Muscle of leg (tissue), 11 donors: Measurements from ENCODE around the gene TMEM26. TPM values are rescaled to one million over a fixed set of nuclear protein-coding genes. Genes with fewer than 3 reads are reported as not detected.

ENCODE experiments used
- DNase-seq: peaks from one replicate; pipeline ENCODE4 v3.0.0; 2013
- H3K27ac ChIP-seq: one replicate; pipeline ENCODE4 v1.5.1; 2013; ENCODE audit warnings: mild to moderate bottlenecking, low read length, control low read depth
- H3K27me3 ChIP-seq: one replicate; pipeline ENCODE4 v1.6.1; 2013; ENCODE audit warnings: low read length; ENCODE audit not compliant: control insufficient read depth, insufficient read depth
- H3K36me3 ChIP-seq: one replicate; pipeline ENCODE4 v1.6.1; 2013; ENCODE audit warnings: low read length; ENCODE audit not compliant: control insufficient read depth, insufficient read depth
- H3K4me1 ChIP-seq: one replicate; pipeline ENCODE4 v1.6.1; 2013; ENCODE audit warnings: low read length; ENCODE audit not compliant: control insufficient read depth, insufficient read depth
- H3K4me3 ChIP-seq: one replicate; pipeline ENCODE4 v1.5.1; 2013; ENCODE audit warnings: low read length, control low read depth
- H3K9me3 ChIP-seq: replicated peaks from 2 replicates; pipeline ENCODE4 v1.6.1; 2013; ENCODE audit warnings: low read depth, low read length; ENCODE audit not compliant: control insufficient read depth
- WGBS: methylation state at CpG from one replicate; pipeline ENCODE4 v1.1.5; 2013; ENCODE audit warnings: missing lambda C conversion rate; ENCODE audit not compliant: insufficient coverage; 5-methylcytosine and 5-hydroxymethylcytosine counted together
- polyA plus RNA-seq, 8 donors: library from polyadenylated mRNA; unstranded; fragments of 120-200 nt; gene quantifications; one replicate each; pipeline versions ENCODE4 v1.2.1 to v1.2.3, GENCODE V29; 2013; ENCODE audit warnings: inconsistent platforms in 1 of 8, low replicate concordance in 1 of 8; ENCODE audit not compliant: insufficient read length in 8 of 8, insufficient read depth in 1 of 8
- total RNA-seq: library from RNA; stranded (reverse); fragments of 120-200 nt; gene quantifications from one replicate; pipeline ENCODE4 v1.2.4, GENCODE V29; 2013

The TMEM26 gene
- total and polyA plus RNA-seq, 9 donors = 6.3 to 18.4 (median 11.7) TPM

DNA sequence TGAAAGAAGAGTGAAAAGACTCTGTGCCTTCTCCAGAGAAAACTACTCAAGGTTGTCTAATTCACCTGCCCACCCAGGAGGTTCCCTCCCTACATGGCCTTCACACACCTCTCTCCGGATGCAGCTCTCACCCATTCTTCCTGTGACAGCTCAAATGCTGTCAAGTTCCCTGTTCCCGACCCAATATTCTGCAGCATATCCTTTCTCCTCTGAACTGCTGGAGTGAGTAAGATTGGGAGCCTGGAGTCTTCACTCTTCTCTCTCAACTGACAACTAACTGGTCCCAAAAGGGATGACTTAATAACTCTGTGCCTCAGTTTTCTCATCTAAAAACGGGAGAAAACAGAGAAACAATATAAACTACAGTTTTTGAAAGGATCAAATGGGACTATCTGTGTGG is 5.1 kb downstream of the TMEM26 start:
- H3K4me1 ChIP-seq = peaks cover 11% of the 10 kb centered on the region
- H3K27me3 ChIP-seq = peaks cover 9% of the 10 kb centered on the region
- H3K27ac ChIP-seq = peak overlapping the region; percentile 59
- no CpG with 5 or more reads among the region's 3 CpGs for WGBS
- peak; percentile 36 for DNase-seq
- no peaks in the 10 kb centered on the region for H3K36me3 ChIP-seq
- no peak overlapping the region for H3K4me3 ChIP-seq
- no peaks in the 10 kb centered on the region for H3K9me3 ChIP-seq

GRCh38 chr10:61439058-61439609 is 14.0 kb downstream of the TMEM26 start:
- H3K4me1 ChIP-seq = no peaks in the 10 kb centered on the region
- no peak for DNase-seq
- no peak overlapping the region for H3K4me3 ChIP-seq
- no peak overlapping the region for H3K27ac ChIP-seq
- no CpG with 5 or more reads among the region's 4 CpGs for WGBS
- peaks cover 2% of the 10 kb centered on the region for H3K36me3 ChIP-seq
- no peaks in the 10 kb centered on the region for H3K27me3 ChIP-seq
- H3K9me3 ChIP-seq = no peaks in the 10 kb centered on the region

DNA sequence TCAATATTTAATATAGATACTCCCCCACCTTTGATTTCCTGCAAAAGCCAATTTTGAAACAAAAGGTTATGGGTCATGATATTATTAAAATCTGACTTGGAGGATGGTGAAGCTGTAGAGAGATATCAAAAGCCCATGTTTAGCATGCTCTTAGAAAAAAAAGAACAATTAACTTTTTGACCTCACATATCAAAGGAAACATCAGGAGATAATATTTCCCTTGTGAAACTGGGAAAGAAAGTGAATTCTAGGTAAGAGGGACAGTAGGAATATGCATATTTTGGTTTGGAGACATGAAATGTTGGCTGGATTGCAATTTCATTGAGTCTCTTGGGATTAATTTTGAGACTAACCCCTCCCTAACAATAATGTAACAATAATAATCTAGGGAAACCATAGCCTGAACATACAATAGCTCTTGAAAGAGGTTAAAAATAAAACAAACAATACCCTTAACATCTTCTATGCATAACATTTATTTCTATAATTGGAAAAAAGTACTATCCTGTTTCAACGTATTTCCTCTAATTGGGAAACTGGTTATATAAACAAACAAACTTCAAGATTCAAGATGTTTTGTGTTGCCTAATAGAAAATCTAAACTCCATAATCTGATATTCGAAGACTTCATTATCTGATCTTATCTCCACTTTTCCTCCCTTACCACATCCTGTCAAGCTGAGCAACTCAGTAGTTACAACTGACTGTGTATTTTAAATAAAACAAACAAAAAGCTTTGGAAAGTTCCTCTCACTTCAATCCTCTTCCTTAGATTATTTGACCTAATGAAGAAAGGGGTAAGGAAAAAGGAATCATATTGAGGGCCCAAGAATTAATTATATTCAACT is 14.8 kb downstream of the TMEM26 start:
- DNase-seq = peak; percentile 42
- Histone ChIP-seq H3K36me3 (peaks cover 2% of the 10 kb centered on the region), H3K27me3 (no peaks in the 10 kb centered on the region), H3K4me3 (no peak overlapping the region), H3K9me3 (no peaks in the 10 kb centered on the region), H3K4me1 (no peaks in the 10 kb centered on the region), H3K27ac (no peak overlapping the region)
- WGBS = no CpG with 5 or more reads among the region's 2 CpGs

GRCh38 chr10:61423178-61423577 is 30.0 kb downstream of the TMEM26 start:
- H3K4me1 ChIP-seq = no peaks in the 10 kb centered on the region
- H3K4me3 ChIP-seq = no peak overlapping the region
- no CpG with 5 or more reads among the region's 1 CpG for WGBS
- H3K27ac ChIP-seq = no peak overlapping the region
- H3K36me3 ChIP-seq = no peaks in the 10 kb centered on the region
- no peak for DNase-seq
- H3K27me3 ChIP-seq = no peaks in the 10 kb centered on the region
- peaks cover 15% of the 10 kb centered on the region for H3K9me3 ChIP-seq

- no CpG with 5 or more reads among the region's 2 CpGs for WGBS
- H3K4me3 ChIP-seq = no peak overlapping the region
- H3K27ac ChIP-seq = no peak overlapping the region
- H3K9me3 ChIP-seq = peaks cover 9% of the 10 kb centered on the region
- H3K36me3 ChIP-seq = no peaks in the 10 kb centered on the region
- H3K4me1 ChIP-seq = no peaks in the 10 kb centered on the region
- no peaks in the 10 kb centered on the region for H3K27me3 ChIP-seq
- DNase-seq = no peak
Measured at GRCh38 chr10:61417661-61418060, 35.5 kb downstream of the TMEM26 start.

DNA sequence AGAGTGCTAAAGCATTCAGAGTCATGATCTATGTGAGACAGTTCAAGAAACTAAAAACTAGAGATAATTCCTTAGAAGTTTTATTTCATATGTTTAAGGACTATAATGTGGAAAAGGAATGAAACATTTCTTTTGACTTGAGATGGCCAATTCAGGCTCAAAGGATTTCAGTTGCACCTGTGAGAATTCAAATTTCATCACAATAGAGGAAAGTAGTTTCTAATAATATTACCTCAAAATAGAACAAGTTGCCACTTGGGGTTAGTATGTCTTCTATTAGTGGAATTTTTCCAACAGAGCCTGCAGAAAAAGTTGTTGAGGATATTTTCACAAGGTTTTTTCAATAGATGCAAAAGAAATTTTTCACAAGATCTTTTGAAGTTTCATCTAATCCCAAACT is 37.4 kb downstream of the TMEM26 start:
- Histone ChIP-seq H3K27me3 (no peaks in the 10 kb centered on the region), H3K36me3 (peaks cover 2% of the 10 kb centered on the region), H3K4me1 (no peaks in the 10 kb centered on the region), H3K9me3 (peaks cover 3% of the 10 kb centered on the region), H3K27ac (no peak overlapping the region), H3K4me3 (no peak overlapping the region)
- DNase-seq = peak; percentile 69

GRCh38 chr10:61411706-61412105 is 41.5 kb downstream of the TMEM26 start:
- Histone ChIP-seq H3K9me3 (no peaks in the 10 kb centered on the region), H3K36me3 (peaks cover 10% of the 10 kb centered on the region), H3K4me1 (no peaks in the 10 kb centered on the region), H3K4me3 (no peak overlapping the region), H3K27me3 (no peaks in the 10 kb centered on the region), H3K27ac (no peak overlapping the region)
- no CpG with 5 or more reads among the region's 2 CpGs for WGBS
- peak; percentile 17 for DNase-seq

GRCh38 chr10:61410353-61411070 is 42.7 kb downstream of the TMEM26 start:
- 94% methylated on average over 15 of the region's 18 CpGs for WGBS
- no peak for DNase-seq

DNA sequence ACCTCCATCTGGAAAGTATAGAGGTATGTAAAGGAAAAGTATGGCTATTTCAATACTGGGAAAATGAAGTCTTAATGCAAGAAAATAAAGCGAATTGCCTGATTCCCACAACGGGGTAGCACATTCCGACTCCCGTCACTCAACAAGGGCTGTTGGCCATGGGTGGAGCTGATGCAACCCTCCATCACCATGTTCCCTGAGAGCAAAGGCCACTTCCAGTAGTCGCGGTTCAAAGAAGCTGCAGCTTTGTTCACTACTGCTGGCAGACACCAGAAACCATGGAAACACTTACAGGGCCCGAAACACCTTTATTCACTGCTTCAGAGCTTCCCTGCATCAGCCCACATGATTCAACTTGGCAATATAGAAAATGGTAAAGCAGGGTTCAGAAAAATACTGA is 44.0 kb downstream of the TMEM26 start:
- no peaks in the 10 kb centered on the region for H3K4me1 ChIP-seq
- H3K9me3 ChIP-seq = no peaks in the 10 kb centered on the region
- no peak overlapping the region for H3K4me3 ChIP-seq
- H3K36me3 ChIP-seq = peaks cover 10% of the 10 kb centered on the region
- 100% methylated on average over 3 of the region's 7 CpGs for WGBS
- no peak overlapping the region for H3K27ac ChIP-seq
- no peak for DNase-seq
- no peaks in the 10 kb centered on the region for H3K27me3 ChIP-seq

More at GRCh38 chr10:61410353-61411070, 42.7 kb downstream of the TMEM26 start:
- Histone ChIP-seq H3K9me3 (no peaks in the 10 kb centered on the region), H3K27me3 (no peaks in the 10 kb centered on the region), H3K4me3 (no peak overlapping the region), H3K4me1 (no peaks in the 10 kb centered on the region), H3K27ac (no peak overlapping the region), H3K36me3 (peaks cover 10% of the 10 kb centered on the region)

- 0% methylated on average over 1 of the region's 4 CpGs for WGBS
- H3K27ac ChIP-seq = no peak overlapping the region
- H3K36me3 ChIP-seq = peaks cover 10% of the 10 kb centered on the region
- peak; percentile 49 for DNase-seq
- no peak overlapping the region for H3K4me3 ChIP-seq
- no peaks in the 10 kb centered on the region for H3K27me3 ChIP-seq
- no peaks in the 10 kb centered on the region for H3K9me3 ChIP-seq
- H3K4me1 ChIP-seq = no peaks in the 10 kb centered on the region
Measured at GRCh38 chr10:61408105-61408504, 45.1 kb downstream of the TMEM26 start.
